ENCODE data around the gene RPS15.

Gene RPS15

DNA sequence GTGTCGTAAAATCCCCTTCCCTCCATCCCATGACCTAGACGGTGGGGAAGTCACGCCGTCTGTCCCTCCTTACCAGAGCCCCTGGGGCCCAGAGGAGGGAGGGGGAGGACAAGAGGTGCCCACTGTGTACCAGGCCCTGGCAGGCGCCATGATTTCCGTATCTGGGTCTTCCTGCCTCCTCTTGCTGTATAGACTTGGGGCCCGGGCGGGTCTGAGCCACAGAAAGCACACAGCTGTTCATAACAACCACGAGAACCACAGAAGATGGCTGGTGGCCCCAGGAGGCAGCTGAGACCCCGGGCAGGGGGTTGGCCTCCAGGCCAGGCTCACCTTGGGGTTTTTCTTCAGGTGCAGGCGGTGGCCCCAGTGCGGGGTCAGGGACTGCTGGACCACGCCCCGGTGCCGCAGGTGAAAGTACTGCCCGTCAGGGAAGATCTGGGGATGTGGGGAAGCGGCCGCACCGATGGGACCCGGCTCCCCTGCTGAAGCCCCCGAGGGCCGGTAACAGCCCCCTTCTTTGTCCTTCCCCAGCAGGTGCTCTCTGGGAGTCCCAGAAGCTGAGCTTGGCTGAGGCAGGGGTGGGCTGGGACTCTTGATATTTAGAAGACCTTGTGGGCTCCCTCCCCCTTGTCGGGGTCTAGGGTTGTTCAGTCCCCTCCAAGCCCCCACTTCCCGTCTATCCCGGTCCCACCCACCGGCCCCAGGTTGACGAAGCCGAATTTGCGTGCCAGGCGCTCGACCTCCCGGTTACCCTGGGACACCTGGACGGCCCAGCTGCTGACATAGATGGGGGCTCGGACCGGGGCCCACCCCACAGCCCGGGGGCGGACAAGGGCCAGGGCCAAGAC, 51.5 kb downstream of the RPS15 start:
- FAIRE-seq, result no peak

Data from islet of Langerhans (tissue), 1 donor.